PFSK-1 (cell line): ENCODE measurements around the gene MAEA.

Experiments
- FOXP2 ChIP-seq: optimal IDR thresholded peaks from 2 replicates; pipeline ENCODE3; 2011; ENCODE audit warnings: borderline replicate concordance, control low read depth, inconsistent platforms; ENCODE audit not compliant: insufficient read depth; ENCODE audit errors: extremely low read length, extremely low read depth
- POLR2AphosphoS5 ChIP-seq: IDR thresholded peaks from 2 replicates; pipeline ENCODE4 v1.6.1; 2012; ENCODE audit warnings: low read depth, mild to moderate bottlenecking, control low read depth, low read length, moderate library complexity
- SIN3A ChIP-seq: IDR thresholded peaks from 2 replicates; pipeline ENCODE4 v1.6.1; 2012; ENCODE audit warnings: mild to moderate bottlenecking, low read length, moderate library complexity, borderline replicate concordance; ENCODE audit not compliant: insufficient read depth
- TAF1 ChIP-seq: IDR thresholded peaks from 2 replicates; pipeline ENCODE4 v1.6.1; 2012; ENCODE audit warnings: low read length, control low read depth, borderline replicate concordance; ENCODE audit not compliant: insufficient read depth
- TF ChIP-seq, protein P1 (sequence below), 2 experiments: IDR thresholded peaks; 2 replicates each; pipeline versions ENCODE4 v1.6.1 to v1.8.0; 2011 to 2012; ENCODE audit warnings: low read depth in 2 of 2, low read length in 2 of 2, control low read depth in 1 of 2, inconsistent platforms in 1 of 2, mild to moderate bottlenecking in 1 of 2, moderate library complexity in 1 of 2; ENCODE audit not compliant: insufficient read depth in 1 of 2

Gene MAEA

GRCh38 chr4:1342003-1342402, 52.3 kb downstream of the MAEA start:
- TF ChIP-seq POLR2AphosphoS5 (no peak), FOXP2 (no peak), TAF1 (no peak), SIN3A (no peak)
- TF ChIP-seq, protein P1, sequence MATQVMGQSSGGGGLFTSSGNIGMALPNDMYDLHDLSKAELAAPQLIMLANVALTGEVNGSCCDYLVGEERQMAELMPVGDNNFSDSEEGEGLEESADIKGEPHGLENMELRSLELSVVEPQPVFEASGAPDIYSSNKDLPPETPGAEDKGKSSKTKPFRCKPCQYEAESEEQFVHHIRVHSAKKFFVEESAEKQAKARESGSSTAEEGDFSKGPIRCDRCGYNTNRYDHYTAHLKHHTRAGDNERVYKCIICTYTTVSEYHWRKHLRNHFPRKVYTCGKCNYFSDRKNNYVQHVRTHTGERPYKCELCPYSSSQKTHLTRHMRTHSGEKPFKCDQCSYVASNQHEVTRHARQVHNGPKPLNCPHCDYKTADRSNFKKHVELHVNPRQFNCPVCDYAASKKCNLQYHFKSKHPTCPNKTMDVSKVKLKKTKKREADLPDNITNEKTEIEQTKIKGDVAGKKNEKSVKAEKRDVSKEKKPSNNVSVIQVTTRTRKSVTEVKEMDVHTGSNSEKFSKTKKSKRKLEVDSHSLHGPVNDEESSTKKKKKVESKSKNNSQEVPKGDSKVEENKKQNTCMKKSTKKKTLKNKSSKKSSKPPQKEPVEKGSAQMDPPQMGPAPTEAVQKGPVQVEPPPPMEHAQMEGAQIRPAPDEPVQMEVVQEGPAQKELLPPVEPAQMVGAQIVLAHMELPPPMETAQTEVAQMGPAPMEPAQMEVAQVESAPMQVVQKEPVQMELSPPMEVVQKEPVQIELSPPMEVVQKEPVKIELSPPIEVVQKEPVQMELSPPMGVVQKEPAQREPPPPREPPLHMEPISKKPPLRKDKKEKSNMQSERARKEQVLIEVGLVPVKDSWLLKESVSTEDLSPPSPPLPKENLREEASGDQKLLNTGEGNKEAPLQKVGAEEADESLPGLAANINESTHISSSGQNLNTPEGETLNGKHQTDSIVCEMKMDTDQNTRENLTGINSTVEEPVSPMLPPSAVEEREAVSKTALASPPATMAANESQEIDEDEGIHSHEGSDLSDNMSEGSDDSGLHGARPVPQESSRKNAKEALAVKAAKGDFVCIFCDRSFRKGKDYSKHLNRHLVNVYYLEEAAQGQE (IDR thresholded peaks at IDR 0.05; ENCODE audit: insufficient read depth in 1 of 2, low read depth in 2 of 2, low read length in 2 of 2): no peak

DNA sequence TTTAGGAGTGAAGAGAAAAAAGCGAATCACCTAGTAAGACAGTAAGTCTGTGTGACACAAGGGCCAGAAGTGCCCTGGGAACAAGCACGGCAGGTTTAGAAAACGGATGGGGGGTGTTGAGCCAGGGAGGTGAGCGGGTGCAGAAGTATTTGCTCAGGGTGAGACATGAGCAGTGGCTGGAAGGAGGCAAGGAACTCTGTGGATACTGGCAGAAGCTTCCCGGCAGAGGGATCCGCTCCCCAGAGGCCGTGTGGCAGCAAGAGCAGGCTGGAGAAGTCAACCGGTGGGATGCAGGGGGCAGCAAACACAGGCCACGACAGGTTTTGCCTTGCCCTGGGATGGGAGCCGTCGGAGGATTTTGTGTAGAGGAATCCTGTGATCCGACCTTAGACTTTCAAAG, 55.0 kb downstream of the MAEA start:
- no peak for TF ChIP-seq SIN3A
- no peak for TF ChIP-seq TAF1
- TF ChIP-seq FOXP2: no peak
- no peak for TF ChIP-seq POLR2AphosphoS5
- TF ChIP-seq, protein P1 (IDR thresholded peaks at IDR 0.05; ENCODE audit: insufficient read depth in 1 of 2, low read depth in 2 of 2, low read length in 2 of 2): no peak

DNA sequence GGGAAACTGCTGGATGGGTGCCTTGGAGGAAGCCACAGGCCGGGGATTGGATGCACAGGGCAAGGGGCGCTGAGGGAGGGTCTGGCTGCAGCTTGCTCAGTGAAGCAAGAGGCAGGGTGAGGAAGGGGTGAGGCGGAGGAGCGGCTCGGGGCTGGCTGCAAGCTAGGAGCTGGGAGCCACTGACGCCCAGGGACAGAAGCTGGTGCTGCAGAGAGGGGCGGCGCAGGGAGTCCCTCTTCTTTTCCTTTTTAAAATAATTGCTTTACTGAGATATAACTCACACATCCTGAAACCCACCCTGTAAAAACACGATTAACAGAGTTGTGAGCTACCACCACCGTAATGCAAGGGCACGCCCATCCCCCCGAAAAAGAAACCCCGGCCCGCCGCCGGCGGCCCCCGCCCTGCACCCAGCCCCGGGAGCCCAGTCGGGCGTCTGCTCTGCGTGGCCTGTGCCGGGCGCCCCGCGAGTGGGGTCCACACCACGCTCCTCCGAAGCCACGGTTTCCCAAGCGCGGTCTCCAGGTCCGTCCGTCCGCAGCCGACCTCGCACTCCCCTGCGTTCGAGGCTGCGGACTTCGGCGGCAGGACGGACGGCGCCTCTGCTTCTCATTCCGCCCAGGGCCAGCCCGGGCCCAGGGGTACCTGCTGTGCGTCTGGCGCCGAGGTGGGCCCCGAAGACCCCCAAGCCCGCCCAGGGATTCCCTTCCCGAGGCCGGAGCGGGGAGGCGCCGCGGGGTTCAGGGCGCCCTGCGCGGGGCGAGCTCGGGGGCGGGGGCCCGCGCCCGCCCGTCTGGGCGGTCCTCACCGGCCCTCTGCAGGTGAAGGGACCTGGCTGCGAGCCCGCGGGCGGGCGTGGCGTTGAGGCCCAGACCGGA, 56.5 kb downstream of the MAEA start:
- TF ChIP-seq SIN3A: no peak
- TF ChIP-seq, protein P1 (IDR thresholded peaks at IDR 0.05; ENCODE audit: insufficient read depth in 1 of 2, low read depth in 2 of 2, low read length in 2 of 2): 0 out of 4 replicates have a peak, but pooled peaks of 1 of the 2 experiments have one; percentile 12

GRCh38 chr4:1346781-1347409, 57.2 kb downstream of the MAEA start, which contains the start of gene UVSSA:
UVSSA (plus strand) TSS chr4:1347208; CDS start chr4:1348092, 884 bp downstream.
- no peak for TF ChIP-seq SIN3A
- TF ChIP-seq, protein P1 (IDR thresholded peaks at IDR 0.05; ENCODE audit: insufficient read depth in 1 of 2, low read depth in 2 of 2, low read length in 2 of 2): 0 out of 4 replicates have a peak, but pooled peaks of 1 of the 2 experiments have one; percentile 45
- peak; percentile 50; the same call in 1 of the 2 replicates for TF ChIP-seq POLR2AphosphoS5
- TF ChIP-seq FOXP2: no peak
- TF ChIP-seq TAF1: 0 out of 2 replicates have a peak, but pooled peaks have one; percentile 2
